GM10248 (cell line): ENCODE results near the gene SV2C.

Experiments
- CTCF ChIA-PET: fragments of 300-600 bp; sonication (Branson Sonifier 250); formaldehyde crosslinking; extraction: SDS; loops from one replicate; lab custom pipeline; 2021; ENCODE audit warnings: antibody characterized with exemption; lab: Yijun Ruan, JAX
- POLR2A ChIA-PET: fragments of 350-650 bp; sonication (Branson Sonifier 250); formaldehyde crosslinking; extraction: SDS; loops from one replicate; lab custom pipeline; 2020; ENCODE audit warnings: antibody characterized with exemption; lab: Yijun Ruan, JAX
- DNase-seq: peaks from one replicate; pipeline ENCODE4 v3.0.0; 2012; ENCODE audit errors: extremely low spot score
- TF ChIP-seq, protein P1 (sequence below): IDR thresholded peaks from 2 replicates; pipeline ENCODE4 v1.5.1; 2012; ENCODE audit warnings: mild to moderate bottlenecking, low read depth; ENCODE audit errors: extremely low read depth, missing control alignments, control extremely low read depth

Gene SV2C

DNA sequence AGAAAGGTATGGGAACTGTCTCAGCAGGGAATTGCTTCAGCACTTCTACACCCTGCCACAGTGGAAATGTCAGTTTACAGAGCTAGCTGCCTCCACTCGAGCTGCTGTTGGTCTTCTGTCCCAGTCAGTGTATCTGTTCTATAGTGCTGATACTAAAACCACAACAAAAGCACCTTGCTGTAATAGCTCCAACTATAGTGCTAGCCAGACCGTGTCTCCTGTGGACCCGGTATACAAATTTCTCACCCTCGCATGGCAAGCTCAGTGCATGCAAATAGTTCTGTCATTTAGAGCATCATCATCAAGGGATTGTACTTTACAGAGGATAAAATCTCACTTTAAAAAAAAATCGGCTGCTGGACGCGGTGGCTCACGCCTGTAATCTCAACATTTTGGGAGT lies 268.4 kb downstream of the SV2C start:
- ChIA-PET CTCF (interaction anchor here (0.6 to 2.2 kb wide), 5 partner anchors 11 to 231 kb away, joined by 3 to 7 read pairs (median 3); no protein-coding TSS in a partner anchor), POLR2A (no interaction called here)
- TF ChIP-seq, protein P1, sequence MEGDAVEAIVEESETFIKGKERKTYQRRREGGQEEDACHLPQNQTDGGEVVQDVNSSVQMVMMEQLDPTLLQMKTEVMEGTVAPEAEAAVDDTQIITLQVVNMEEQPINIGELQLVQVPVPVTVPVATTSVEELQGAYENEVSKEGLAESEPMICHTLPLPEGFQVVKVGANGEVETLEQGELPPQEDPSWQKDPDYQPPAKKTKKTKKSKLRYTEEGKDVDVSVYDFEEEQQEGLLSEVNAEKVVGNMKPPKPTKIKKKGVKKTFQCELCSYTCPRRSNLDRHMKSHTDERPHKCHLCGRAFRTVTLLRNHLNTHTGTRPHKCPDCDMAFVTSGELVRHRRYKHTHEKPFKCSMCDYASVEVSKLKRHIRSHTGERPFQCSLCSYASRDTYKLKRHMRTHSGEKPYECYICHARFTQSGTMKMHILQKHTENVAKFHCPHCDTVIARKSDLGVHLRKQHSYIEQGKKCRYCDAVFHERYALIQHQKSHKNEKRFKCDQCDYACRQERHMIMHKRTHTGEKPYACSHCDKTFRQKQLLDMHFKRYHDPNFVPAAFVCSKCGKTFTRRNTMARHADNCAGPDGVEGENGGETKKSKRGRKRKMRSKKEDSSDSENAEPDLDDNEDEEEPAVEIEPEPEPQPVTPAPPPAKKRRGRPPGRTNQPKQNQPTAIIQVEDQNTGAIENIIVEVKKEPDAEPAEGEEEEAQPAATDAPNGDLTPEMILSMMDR, result no peak
- peak; percentile 75 for DNase-seq

- TF ChIP-seq, protein P1, result no peak
- DNase-seq, result no peak
- CTCF ChIA-PET, result no interaction called here
Observed at GRCh38 chr5:76356887-76357286, 273.7 kb downstream of the SV2C start.

DNA sequence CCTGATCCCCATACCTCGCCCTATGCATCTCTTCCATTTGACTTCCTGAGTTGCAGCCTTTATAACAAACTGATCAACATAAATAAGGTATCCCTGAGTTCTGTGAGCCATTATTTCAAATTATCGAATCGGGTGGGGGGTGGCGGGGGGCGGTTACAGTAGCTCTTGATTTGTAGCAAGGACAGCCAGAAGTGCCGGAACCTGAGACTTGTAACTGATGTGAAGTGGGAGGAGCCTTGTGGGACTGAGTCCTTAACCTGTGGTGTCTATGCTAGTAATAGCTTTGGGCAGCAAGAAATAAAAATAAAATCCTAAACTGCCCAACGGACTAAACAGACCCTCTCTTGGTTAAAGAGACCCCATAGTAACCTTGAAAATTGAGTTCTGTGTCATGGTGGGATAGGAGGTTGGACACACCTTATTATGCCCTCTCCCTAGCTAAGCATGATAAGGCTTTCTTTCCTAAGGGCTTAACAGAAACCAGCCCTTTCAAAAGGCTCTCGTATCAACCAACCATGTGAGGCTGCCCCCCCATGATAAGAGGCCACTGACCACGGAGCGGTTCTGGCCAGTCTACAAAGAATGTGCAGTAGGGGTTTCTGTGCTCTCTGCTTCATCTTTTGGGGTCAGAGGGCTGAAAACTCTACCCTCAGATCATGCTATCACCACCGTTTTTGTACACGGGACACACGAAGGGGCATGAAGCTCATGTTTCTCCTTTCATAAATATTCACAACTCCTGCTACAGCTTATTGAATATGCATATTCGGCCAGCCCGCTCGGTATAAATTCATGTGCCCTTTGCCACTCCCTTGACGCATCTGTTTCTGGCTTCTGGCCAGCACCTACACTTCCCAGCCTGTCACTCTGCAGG lies 280.4 kb downstream of the SV2C start:
- TF ChIP-seq, protein P1, result no peak
- CTCF ChIA-PET, result no interaction called here
- POLR2A ChIA-PET, result no interaction called here
- no peak for DNase-seq

More at GRCh38 chr5:76356887-76357286, 273.7 kb downstream of the SV2C start:
- POLR2A ChIA-PET, result no interaction called here

DNA sequence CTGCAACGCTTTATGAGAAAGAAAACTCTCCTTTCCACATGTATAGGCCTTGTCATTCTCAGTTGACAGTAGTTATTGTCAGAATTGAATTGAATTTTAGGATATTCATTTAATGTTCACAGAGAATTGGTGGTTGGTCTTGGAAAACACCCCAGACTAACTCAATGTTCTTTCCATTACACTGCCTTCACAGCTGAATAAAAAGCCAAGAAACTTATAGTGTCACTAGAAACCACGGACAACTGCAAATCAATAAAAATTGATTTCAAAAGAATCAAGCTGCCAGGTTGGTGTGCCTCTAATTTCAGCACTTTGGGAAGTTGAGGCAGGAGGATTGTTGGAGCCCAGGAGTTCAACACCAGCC lies 281.0 kb downstream of the SV2C start:
- no peak for DNase-seq
- TF ChIP-seq, protein P1, result no peak
- ChIA-PET POLR2A (no interaction called here), CTCF (no interaction called here)

DNA sequence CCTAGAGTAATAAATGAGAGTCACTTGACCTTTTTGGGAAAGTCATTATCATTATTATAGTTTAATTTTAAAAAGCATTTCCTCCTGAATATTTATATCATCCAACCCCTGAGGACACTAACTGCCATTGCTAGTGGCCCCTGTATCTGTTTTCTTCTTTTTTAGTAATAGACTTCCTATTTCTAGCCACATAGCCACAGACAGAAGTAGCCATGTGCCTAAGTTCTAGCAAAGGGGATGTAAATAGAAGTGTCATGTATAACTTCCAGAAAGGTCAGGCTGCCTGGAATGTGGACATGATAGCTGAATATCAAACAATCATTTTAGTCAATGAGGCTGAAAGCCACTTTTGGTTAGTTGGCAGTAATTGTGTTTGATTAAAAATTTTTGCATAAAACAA lies 282.4 kb downstream of the SV2C start:
- no peak for DNase-seq
- TF ChIP-seq, protein P1, result no peak
- ChIA-PET CTCF (interaction anchor here (1.3 kb wide), 1 partner anchor 27 kb away, joined by 4 read pairs; no protein-coding TSS in a partner anchor), POLR2A (no interaction called here)

DNA sequence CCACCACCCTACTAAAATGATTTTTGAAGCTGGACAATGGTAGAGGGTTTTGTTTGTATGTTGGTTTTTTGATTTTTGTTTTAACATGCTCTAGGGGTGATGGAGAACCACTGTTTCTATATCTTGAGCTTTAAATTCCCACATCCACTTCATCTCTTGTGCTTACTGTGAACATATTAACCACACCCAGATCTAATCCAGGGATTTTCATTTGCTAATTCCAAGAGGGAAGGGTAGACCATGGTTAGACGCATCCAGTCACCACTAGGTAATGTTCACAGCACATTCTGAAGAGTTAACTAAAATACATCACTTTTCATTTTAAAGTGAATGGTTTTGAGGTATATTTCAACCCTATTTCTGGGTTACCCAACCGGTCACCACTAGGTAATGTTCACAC lies 283.4 kb downstream of the SV2C start:
- POLR2A ChIA-PET, result no interaction called here
- TF ChIP-seq, protein P1, result no peak
- CTCF ChIA-PET, result interaction anchor here (0.7 to 1.3 kb wide), 3 partner anchors 10 to 28 kb away, joined by 3 to 4 read pairs (median 3); no protein-coding TSS in a partner anchor
- DNase-seq, result no peak
